Loucy (cell line): Measurements from ENCODE around the gene C1QTNF1.

Experiments used
- H2AFZ ChIP-seq: fragments of 200-600 bp; sonication (generic); 2 replicates; pipeline ENCODE4 v1.6.0; 2016; ENCODE audit warnings: antibody characterized with exemption, mild to moderate bottlenecking, low read length, moderate library complexity
- H3F3A ChIP-seq: fragments of 200-600 bp; 2 replicates; pipeline ENCODE4 v1.6.0; 2016; ENCODE audit warnings: antibody characterized with exemption, low read depth, mild to moderate bottlenecking
- H3K27me3 ChIP-seq: fragments of 200-600 bp; sonication (generic); 2 replicates; pipeline ENCODE4 v1.6.1; 2014; ENCODE audit warnings: low read length, mild to moderate bottlenecking; ENCODE audit not compliant: insufficient read depth, poor library complexity, severe bottlenecking
- H3K36me3 ChIP-seq: fragments of 200-600 bp; sonication (generic); 2 replicates; pipeline ENCODE4 v1.6.1; 2016; ENCODE audit warnings: low read length; ENCODE audit not compliant: insufficient read depth
- H3K4me1 ChIP-seq: fragments of 200-600 bp; sonication (generic); 2 replicates; pipeline ENCODE4 v1.5.1; 2014; ENCODE audit warnings: low read length, mild to moderate bottlenecking; ENCODE audit not compliant: insufficient read depth, poor library complexity, severe bottlenecking
- H3K4me2 ChIP-seq: fragments of 200-600 bp; sonication (generic); 2 replicates; pipeline ENCODE4 v1.6.0; 2014; ENCODE audit warnings: antibody characterized with exemption, low read length, low read depth, mild to moderate bottlenecking; ENCODE audit not compliant: poor library complexity, severe bottlenecking
- H3K4me3 ChIP-seq: fragments of 200-600 bp; sonication (generic); 2 replicates; pipeline ENCODE4 v1.5.1; 2014; ENCODE audit warnings: low read length, mild to moderate bottlenecking, mixed read lengths; ENCODE audit not compliant: poor library complexity, severe bottlenecking
- H3K79me2 ChIP-seq: fragments of 200-600 bp; sonication (generic); 2 replicates; pipeline ENCODE4 v1.6.1; 2014; ENCODE audit warnings: low read length; ENCODE audit not compliant: insufficient read depth
- H3K9ac ChIP-seq: fragments of 200-600 bp; sonication (generic); 2 replicates; pipeline ENCODE4 v1.6.0; 2014; ENCODE audit warnings: mild to moderate bottlenecking, low read depth, low read length, moderate library complexity; ENCODE audit not compliant: poor library complexity, severe bottlenecking
- H3K9me2 ChIP-seq: fragments of 200-600 bp; sonication (generic); replicated peaks from 2 replicates; pipeline ENCODE4 v1.6.1; 2016; ENCODE audit warnings: low read depth, low read length, mixed read lengths
- H3K9me3 ChIP-seq: fragments of 200-600 bp; sonication (generic); 2 replicates; pipeline ENCODE4 v1.6.1; 2014; ENCODE audit warnings: mild to moderate bottlenecking, antibody characterized with exemption, low read length, low read depth; ENCODE audit not compliant: insufficient read depth
- H4K20me1 ChIP-seq: fragments of 200-600 bp; sonication (generic); 2 replicates; pipeline ENCODE4 v1.6.0; 2014; ENCODE audit warnings: antibody characterized with exemption, low read length, mild to moderate bottlenecking; ENCODE audit not compliant: insufficient read depth, poor library complexity, severe bottlenecking
- CTCF ChIP-seq: fragments of 200-600 bp; sonication (generic); conservative IDR thresholded peaks from 2 replicates; pipeline ENCODE4 v1.5.1; 2014; ENCODE audit warnings: mild to moderate bottlenecking, antibody characterized with exemption, low read length
- EZH2phosphoT487 ChIP-seq: fragments of 200-600 bp; IDR thresholded peaks from 2 replicates; pipeline ENCODE4 v1.6.1; 2018; ENCODE audit warnings: antibody characterized with exemption, mild to moderate bottlenecking, moderate library complexity, borderline replicate concordance

The C1QTNF1 gene

DNA sequence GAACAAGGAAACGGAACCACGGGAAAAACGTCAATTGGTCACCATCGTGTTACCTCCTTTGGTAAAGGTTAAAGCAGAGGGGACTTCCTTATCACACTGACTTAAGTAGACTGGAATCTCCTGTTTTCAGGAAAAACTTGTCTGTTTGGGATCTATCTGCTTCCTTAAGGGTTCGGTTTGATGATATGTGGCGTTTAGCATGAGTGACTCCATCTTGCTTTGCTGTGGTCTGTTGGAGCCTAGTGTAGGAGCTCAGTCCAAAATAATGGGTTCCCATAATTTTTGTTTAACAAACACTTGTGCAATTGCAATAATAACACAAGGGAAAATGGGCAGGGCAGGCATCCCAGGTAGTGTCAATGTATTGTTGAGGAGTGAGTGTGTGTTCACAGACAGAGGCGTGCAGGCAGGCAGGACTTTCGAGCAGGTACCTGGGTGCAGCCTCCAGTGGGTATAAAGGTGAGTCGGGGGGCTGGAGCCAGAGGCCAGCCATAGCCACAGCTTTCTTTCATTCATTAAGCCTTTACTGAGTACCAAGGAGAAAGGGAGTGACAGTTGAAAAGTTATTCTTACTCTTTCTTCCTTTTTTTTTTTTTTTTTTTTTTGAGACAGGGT lies 46.4 kb downstream of the C1QTNF1 start:
- H3K9me3 ChIP-seq = no peaks in the 10 kb centered on the region
- H4K20me1 ChIP-seq = no peaks in the 10 kb centered on the region
- peaks cover 8% of the 10 kb centered on the region for H3K4me1 ChIP-seq
- no peaks in the 10 kb centered on the region for H3K9me2 ChIP-seq
- H3F3A ChIP-seq = no peaks in the 10 kb centered on the region
- no peaks in the 10 kb centered on the region for H3K36me3 ChIP-seq
- H2AFZ ChIP-seq = no peak overlapping the region
- no peaks in the 10 kb centered on the region for H3K27me3 ChIP-seq
- no peak overlapping the region for H3K9ac ChIP-seq
- H3K4me3 ChIP-seq = no peak overlapping the region
- H3K4me2 ChIP-seq = no peak overlapping the region
- H3K79me2 ChIP-seq = peaks cover 4% of the 10 kb centered on the region; the same call in 1 of the 2 replicates
- TF ChIP-seq EZH2phosphoT487 = no peak
- no peak for TF ChIP-seq CTCF

DNA sequence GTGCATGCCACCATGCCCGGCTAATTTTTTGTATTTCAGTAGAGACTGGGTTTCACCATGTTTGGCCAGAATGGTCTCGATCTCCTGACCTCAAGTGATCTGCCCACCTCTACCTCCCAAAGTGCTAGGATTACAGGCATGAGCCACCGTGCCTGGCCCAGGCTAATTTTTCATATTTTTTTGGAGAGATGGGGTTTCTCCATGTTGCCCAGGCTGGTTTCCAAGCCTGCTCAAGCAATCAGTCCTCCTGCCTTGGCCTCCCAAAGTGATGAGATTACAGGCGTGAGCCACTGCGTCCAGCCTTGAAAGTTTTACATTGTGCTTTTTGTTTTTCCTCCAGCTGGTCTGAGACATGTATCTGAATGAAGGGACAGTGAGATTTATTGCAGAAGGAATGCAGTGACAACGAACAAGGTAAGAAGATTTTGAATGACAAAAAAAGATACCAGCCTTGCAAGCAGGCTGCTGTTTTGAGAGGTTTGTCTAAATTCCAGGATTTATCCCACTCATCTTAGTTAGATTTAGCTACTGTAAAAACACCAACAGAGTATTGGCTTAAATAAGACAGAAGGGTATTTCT lies 47.3 kb downstream of the C1QTNF1 start:
- Histone ChIP-seq H3K79me2 (peaks cover 11% of the 10 kb centered on the region; the same call in 1 of the 2 replicates), H4K20me1 (no peaks in the 10 kb centered on the region), H3K4me3 (no peak overlapping the region), H3K9me3 (no peaks in the 10 kb centered on the region), H3F3A (no peaks in the 10 kb centered on the region), H3K36me3 (no peaks in the 10 kb centered on the region), H3K4me2 (no peak overlapping the region), H3K9me2 (no peaks in the 10 kb centered on the region), H3K27me3 (no peaks in the 10 kb centered on the region), H2AFZ (no peak overlapping the region), H3K9ac (no peak overlapping the region), H3K4me1 (peaks cover 15% of the 10 kb centered on the region)
- TF ChIP-seq EZH2phosphoT487 (no peak), CTCF (no peak)

GRCh38 chr17:79072544-79072943 lies 48.6 kb downstream of the C1QTNF1 start:
- TF ChIP-seq CTCF = no peak
- no peak for TF ChIP-seq EZH2phosphoT487
- no peak overlapping the region for H3K4me2 ChIP-seq
- H3F3A ChIP-seq = no peaks in the 10 kb centered on the region
- H4K20me1 ChIP-seq = peaks cover 2% of the 10 kb centered on the region
- no peaks in the 10 kb centered on the region for H3K27me3 ChIP-seq
- H3K36me3 ChIP-seq = no peaks in the 10 kb centered on the region
- no peaks in the 10 kb centered on the region for H3K9me3 ChIP-seq
- H3K4me1 ChIP-seq = peaks cover 15% of the 10 kb centered on the region
- H2AFZ ChIP-seq = no peak overlapping the region
- no peaks in the 10 kb centered on the region for H3K9me2 ChIP-seq
- no peak overlapping the region for H3K9ac ChIP-seq
- no peak overlapping the region for H3K4me3 ChIP-seq
- H3K79me2 ChIP-seq = peaks cover 11% of the 10 kb centered on the region; the same call in 1 of the 2 replicates
